ENCODE measurements around the gene RIOX2. TPM values are rescaled to one million over a fixed set of nuclear protein-coding genes. Genes with fewer than 3 reads are reported as not detected.

Gene RIOX2
- total RNA-seq, 1 donor from 2014 or later: 13.4 TPM

DNA sequence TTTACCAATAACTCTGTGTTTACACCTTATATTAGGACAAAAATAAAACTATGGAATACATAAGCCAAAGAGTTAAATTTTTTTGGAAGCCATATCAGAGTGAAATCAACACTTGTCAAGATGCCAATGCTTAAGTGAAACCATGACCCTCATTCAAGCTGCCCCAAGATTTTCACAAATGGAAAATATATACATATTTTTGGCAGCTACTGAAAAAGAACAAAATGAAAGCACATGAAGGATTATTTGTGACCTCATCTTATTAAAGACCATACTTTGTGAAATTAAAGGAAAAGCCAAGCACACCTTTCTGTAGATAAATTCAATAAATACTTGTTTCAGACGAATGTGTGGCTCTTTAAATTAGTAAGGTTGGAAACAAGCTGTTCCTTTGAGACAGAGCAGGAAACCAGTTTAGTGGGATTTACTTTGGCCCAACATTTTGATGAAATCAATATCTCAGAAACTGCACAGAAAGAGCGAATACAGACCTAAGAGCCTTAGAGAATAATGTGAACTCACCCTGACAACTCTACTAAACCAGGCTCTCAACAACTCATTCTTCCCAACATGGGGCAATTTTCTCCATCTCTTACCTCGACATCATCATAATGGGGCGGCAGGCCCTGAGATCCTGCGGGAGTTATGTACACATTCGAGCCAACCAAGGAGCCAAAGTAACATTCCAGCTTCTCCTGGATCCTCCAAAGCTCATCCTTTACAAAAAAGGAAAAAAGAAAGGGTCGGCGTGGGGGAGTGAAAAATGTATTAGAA is 11.1 kb downstream of the RIOX2 start:
- Mint-ChIP-seq H3K36me3 (ENCODE audit: low read depth, unreplicated experiment) (peaks cover 10% of the 10 kb centered on the region), H3K9me3 (ENCODE audit: unreplicated experiment) (no peaks in the 10 kb centered on the region), H3K4me1 (ENCODE audit: unreplicated experiment) (no peaks in the 10 kb centered on the region), H3K27me3 (ENCODE audit: unreplicated experiment) (peaks cover 1% of the 10 kb centered on the region), H3K4me3 (ENCODE audit: unreplicated experiment) (no peak overlapping the region), H3K27ac (ENCODE audit: unreplicated experiment) (no peak overlapping the region)
- DNase-seq (ENCODE audit: low spot score): no peak
- TF ChIP-seq CTCF (IDR thresholded peaks at IDR 0.05; ENCODE audit: unreplicated experiment): no peak

- no peaks in the 10 kb centered on the region for H3K9me3 Mint-ChIP-seq (ENCODE audit: unreplicated experiment)
- no peak for DNase-seq (ENCODE audit: low spot score)
- peaks cover 10% of the 10 kb centered on the region for H3K36me3 Mint-ChIP-seq (ENCODE audit: low read depth, unreplicated experiment)
- no peak for TF ChIP-seq CTCF (IDR thresholded peaks at IDR 0.05; ENCODE audit: unreplicated experiment)
- H3K4me1 Mint-ChIP-seq (ENCODE audit: unreplicated experiment): no peaks in the 10 kb centered on the region
- H3K27ac Mint-ChIP-seq (ENCODE audit: unreplicated experiment): no peak overlapping the region
- H3K4me3 Mint-ChIP-seq (ENCODE audit: unreplicated experiment): no peak overlapping the region
- H3K27me3 Mint-ChIP-seq (ENCODE audit: unreplicated experiment): peaks cover 1% of the 10 kb centered on the region
These were observed 11.7 kb downstream of the RIOX2 start for GRCh38 chr3:97960551-97960950.

DNA sequence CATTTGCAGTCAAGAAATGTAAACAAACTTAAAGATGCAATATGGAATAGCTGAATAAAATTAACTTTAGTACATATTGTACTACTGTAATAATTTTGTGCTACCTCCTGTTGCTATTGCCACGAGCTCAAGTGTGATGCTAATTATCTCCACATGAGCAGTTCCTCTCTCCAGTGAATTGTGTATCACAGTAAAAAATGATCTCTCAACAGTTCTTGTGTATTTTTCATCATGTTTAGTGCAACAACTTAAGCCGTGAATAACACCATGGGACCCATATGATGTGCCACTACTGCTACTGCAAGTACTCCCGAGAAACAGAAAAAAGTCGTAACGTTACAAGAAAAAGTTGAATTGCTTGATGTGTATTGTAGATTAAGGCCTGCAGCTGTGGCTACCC is 12.4 kb downstream of the RIOX2 start:
- no peaks in the 10 kb centered on the region for H3K4me1 Mint-ChIP-seq (ENCODE audit: unreplicated experiment)
- peaks cover 10% of the 10 kb centered on the region for H3K36me3 Mint-ChIP-seq (ENCODE audit: low read depth, unreplicated experiment)
- no peak overlapping the region for H3K27ac Mint-ChIP-seq (ENCODE audit: unreplicated experiment)
- H3K27me3 Mint-ChIP-seq (ENCODE audit: unreplicated experiment): peaks cover 2% of the 10 kb centered on the region
- no peak overlapping the region for H3K4me3 Mint-ChIP-seq (ENCODE audit: unreplicated experiment)
- DNase-seq (ENCODE audit: low spot score): no peak
- no peak for TF ChIP-seq CTCF (IDR thresholded peaks at IDR 0.05; ENCODE audit: unreplicated experiment)
- no peaks in the 10 kb centered on the region for H3K9me3 Mint-ChIP-seq (ENCODE audit: unreplicated experiment)

DNA sequence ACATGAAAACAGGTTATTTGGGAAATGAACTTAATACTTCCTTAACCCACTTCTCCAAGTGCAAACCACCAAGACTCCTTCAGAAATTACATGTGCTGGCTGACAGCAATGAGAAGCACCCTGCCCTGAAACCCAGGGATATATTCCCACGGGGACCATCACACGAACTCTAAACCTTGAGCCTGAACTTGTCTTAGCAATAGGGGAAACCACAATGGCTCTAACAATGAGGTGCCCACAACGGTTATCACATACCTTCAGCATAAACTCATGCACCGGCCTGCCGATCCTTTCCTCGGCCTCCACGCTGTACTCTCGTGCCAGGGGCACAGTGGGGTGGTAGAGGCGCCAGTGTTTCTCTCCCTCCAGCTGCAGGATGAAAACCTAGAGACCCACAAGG is 13.4 kb downstream of the RIOX2 start:
- DNase-seq (ENCODE audit: low spot score): no peak
- H3K36me3 Mint-ChIP-seq (ENCODE audit: low read depth, unreplicated experiment): peaks cover 10% of the 10 kb centered on the region
- H3K9me3 Mint-ChIP-seq (ENCODE audit: unreplicated experiment): no peaks in the 10 kb centered on the region
- H3K27ac Mint-ChIP-seq (ENCODE audit: unreplicated experiment): no peak overlapping the region
- TF ChIP-seq CTCF (IDR thresholded peaks at IDR 0.05; ENCODE audit: unreplicated experiment): no peak
- H3K4me3 Mint-ChIP-seq (ENCODE audit: unreplicated experiment): no peak overlapping the region
- H3K4me1 Mint-ChIP-seq (ENCODE audit: unreplicated experiment): no peaks in the 10 kb centered on the region
- H3K27me3 Mint-ChIP-seq (ENCODE audit: unreplicated experiment): peaks cover 1% of the 10 kb centered on the region

DNA sequence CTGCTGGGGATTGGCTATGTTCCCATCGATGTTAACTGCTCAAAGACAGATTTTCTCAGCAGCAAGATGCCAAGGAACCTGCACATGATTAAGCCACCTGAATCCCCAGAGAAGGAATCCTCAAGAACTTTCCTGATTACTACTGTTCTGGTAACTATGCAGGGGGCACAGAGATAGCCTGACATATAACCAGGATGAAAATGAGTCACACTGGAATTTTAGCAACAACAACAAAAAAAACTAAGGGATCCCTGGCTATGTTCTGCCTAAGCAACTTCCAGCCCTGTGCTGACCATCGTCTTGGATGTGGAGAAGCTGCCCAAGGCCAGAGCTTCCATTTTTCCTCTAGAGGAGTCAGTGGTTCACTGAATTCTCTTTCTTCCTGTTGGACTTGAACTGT is 13.8 kb downstream of the RIOX2 start:
- Mint-ChIP-seq H3K4me3 (ENCODE audit: unreplicated experiment) (no peak overlapping the region), H3K27me3 (ENCODE audit: unreplicated experiment) (peaks cover 1% of the 10 kb centered on the region), H3K9me3 (ENCODE audit: unreplicated experiment) (no peaks in the 10 kb centered on the region), H3K4me1 (ENCODE audit: unreplicated experiment) (no peaks in the 10 kb centered on the region), H3K36me3 (ENCODE audit: low read depth, unreplicated experiment) (peaks cover 10% of the 10 kb centered on the region), H3K27ac (ENCODE audit: unreplicated experiment) (no peak overlapping the region)
- TF ChIP-seq CTCF (IDR thresholded peaks at IDR 0.05; ENCODE audit: unreplicated experiment): no peak
- no peak for DNase-seq (ENCODE audit: low spot score)
